HCT116 (cell line): ENCODE measurements around the gene MS4A4E.

Experiments
- CEBPB ChIP-seq: IDR thresholded peaks from 2 replicates; pipeline ENCODE4 v1.6.1; 2012; ENCODE audit warnings: low read depth
- CTCF ChIP-seq, 3 experiments: fragments of 200-600 bp in 1 of 3; sonication (generic) in 1 of 3; IDR thresholded peaks in 2 of 3; conservative IDR thresholded peaks in 1 of 3; 2 replicates each; pipeline ENCODE4 v1.5.1; 2012 to 2017; ENCODE audit warnings: low read depth in 2 of 3, low read length in 2 of 3, antibody characterized with exemption in 1 of 3, borderline replicate concordance in 1 of 3, control low read depth in 1 of 3, mild to moderate bottlenecking in 1 of 3, mixed read lengths in 1 of 3, mixed run types in 1 of 3, moderate library complexity in 1 of 3; ENCODE audit not compliant: insufficient read depth in 1 of 3
- ELF1 ChIP-seq: IDR thresholded peaks from 2 replicates; pipeline ENCODE4 v1.6.1; 2012; ENCODE audit warnings: low read depth, borderline replicate concordance
- EZH2 ChIP-seq: fragments of 200-600 bp; sonication (generic); IDR thresholded peaks from 2 replicates; pipeline ENCODE4 v1.6.1; 2017; ENCODE audit warnings: antibody characterized with exemption, mixed run types
- POLR2A ChIP-seq: IDR thresholded peaks from 2 replicates; pipeline ENCODE4 v1.7.0; 2011; ENCODE audit warnings: borderline replicate concordance; ENCODE audit not compliant: insufficient read depth, insufficient read length; ENCODE audit errors: extremely low read depth
- REST ChIP-seq: IDR thresholded peaks from 2 replicates; pipeline ENCODE4 v1.6.1; 2012; ENCODE audit warnings: low read depth
- SIN3A ChIP-seq: IDR thresholded peaks from 2 replicates; pipeline ENCODE4 v1.6.1; 2012; ENCODE audit warnings: low read depth
- SRF ChIP-seq: IDR thresholded peaks from 2 replicates; pipeline ENCODE4 v1.6.1; 2012; ENCODE audit warnings: low read depth
- TCF7L2 ChIP-seq: IDR thresholded peaks from 2 replicates; pipeline ENCODE4 v1.7.0; 2011; ENCODE audit warnings: borderline replicate concordance, inconsistent platforms; ENCODE audit not compliant: insufficient read depth, insufficient read length; ENCODE audit errors: extremely low read depth
- ZBTB33 ChIP-seq: IDR thresholded peaks from 2 replicates; pipeline ENCODE4 v1.6.1; 2011; ENCODE audit warnings: mild to moderate bottlenecking, low read length, moderate library complexity; ENCODE audit not compliant: insufficient replicate concordance; ENCODE audit errors: extremely low read depth
- ZNF274 ChIP-seq: fragments of 200-500 bp; sonication (Bioruptor generic); IDR thresholded peaks from 2 replicates; pipeline ENCODE4 v1.6.1; 2014; ENCODE audit warnings: mild to moderate bottlenecking, low read depth, low read length, inconsistent platforms
- TF ChIP-seq, protein P1 (sequence below): IDR thresholded peaks from 2 replicates; pipeline ENCODE4 v1.6.1; 2012

GRCh38 chr11:60263402-60263801 is 20.5 kb upstream of the MS4A4E start:
- TF ChIP-seq POLR2A, result no peak
- no peak for TF ChIP-seq CEBPB
- no peak for TF ChIP-seq CTCF (IDR thresholded peaks at IDR 0.05 in 2 of 3, conservative IDR thresholded peaks at IDR 0.05 in 1 of 3; ENCODE audit: borderline replicate concordance in 1 of 3, insufficient read depth in 1 of 3, low read depth in 2 of 3, low read length in 2 of 3)
- no peak for TF ChIP-seq SIN3A
- TF ChIP-seq EZH2, result no peak
- TF ChIP-seq ZNF274, result no peak
- TF ChIP-seq ZBTB33, result no peak
- no peak for TF ChIP-seq REST
- TF ChIP-seq TCF7L2, result no peak
- no peak for TF ChIP-seq ELF1
- TF ChIP-seq SRF, result no peak
- TF ChIP-seq, protein P1, sequence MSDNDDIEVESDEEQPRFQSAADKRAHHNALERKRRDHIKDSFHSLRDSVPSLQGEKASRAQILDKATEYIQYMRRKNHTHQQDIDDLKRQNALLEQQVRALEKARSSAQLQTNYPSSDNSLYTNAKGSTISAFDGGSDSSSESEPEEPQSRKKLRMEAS, result no peak
